Stimulated activated CD8-positive, alpha-beta memory T cell treated with anti-CD3 and anti-CD28 coated beads, Interleukin-12 subunit alpha, Interleukin-12 subunit beta, amount 100 ng/mL, for 24 hours (primary cell): ENCODE measurements around the gene AFG1L.
"Not testable (repeated sequence)": the region's sequence is repeated elsewhere in the genome, so short reads cannot be mapped to it uniquely, and the experiment has no call there.

ENCODE experiments used
- DNase-seq: peaks from one replicate; pipeline ENCODE4 v3.0.0-alpha.2; 2020; ENCODE audit errors: extremely low read depth

Gene AFG1L

DNA sequence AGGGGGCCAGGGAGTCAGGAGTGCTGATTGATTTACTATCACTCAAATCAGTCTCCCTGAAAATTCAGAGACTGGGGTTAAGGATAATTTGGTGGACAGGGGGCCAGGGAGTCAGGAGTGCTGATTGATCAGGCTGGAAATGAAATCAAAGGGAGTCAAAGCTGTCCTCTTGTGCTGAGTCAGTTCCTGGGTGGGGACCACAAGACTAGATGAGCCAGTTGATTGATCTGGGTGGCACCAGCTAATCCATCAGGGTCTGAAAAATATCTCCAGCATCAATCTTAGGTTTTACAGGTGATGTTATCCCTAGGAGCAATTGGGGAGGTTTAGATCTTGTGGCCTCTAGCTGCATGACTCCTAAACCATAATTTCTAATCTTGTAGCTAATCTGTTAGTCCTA lies 6.1 kb upstream of the AFG1L start:
- DNase-seq, result no peak

DNA sequence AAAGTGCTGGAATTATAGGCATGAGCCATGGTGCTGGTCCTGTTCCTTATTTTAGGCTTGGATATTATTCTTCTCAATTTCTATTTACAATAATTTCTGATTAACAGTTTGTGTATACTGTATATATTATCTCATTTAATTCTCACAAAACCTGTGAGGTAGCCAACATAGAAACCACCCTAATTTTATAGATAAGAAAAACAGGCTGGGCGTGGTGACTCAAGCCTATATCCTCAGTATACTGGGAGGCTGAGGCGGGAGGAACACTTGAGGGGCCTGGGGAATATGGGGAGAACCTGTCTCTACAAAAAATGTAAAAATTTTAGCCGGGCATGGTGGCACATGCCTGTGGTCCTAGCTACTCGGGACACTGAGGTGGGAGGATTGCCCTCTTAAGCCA lies 3.8 kb upstream of the AFG1L start:
- DNase-seq, result no peak

DNA sequence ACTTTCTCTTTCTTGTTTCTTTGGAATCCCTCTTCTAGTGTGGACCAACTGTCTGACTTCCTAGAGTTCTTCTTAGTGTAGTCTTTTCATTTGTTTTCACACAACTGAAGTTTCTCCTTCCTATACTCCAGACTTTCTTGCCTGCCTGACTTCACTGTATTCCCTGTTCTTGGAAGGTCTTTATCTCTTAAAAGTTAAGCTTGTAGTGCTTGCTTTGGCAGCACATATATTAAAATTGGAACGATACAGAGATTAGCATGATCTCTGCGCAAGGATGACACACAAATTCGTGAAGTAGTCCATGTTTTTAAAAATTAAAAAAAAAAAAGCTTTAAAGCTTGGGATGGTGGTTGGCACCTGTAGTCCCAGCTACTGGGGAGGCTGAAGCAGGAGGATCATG lies 2.3 kb upstream of the AFG1L start:
- DNase-seq, result not testable (repeated sequence)

DNA sequence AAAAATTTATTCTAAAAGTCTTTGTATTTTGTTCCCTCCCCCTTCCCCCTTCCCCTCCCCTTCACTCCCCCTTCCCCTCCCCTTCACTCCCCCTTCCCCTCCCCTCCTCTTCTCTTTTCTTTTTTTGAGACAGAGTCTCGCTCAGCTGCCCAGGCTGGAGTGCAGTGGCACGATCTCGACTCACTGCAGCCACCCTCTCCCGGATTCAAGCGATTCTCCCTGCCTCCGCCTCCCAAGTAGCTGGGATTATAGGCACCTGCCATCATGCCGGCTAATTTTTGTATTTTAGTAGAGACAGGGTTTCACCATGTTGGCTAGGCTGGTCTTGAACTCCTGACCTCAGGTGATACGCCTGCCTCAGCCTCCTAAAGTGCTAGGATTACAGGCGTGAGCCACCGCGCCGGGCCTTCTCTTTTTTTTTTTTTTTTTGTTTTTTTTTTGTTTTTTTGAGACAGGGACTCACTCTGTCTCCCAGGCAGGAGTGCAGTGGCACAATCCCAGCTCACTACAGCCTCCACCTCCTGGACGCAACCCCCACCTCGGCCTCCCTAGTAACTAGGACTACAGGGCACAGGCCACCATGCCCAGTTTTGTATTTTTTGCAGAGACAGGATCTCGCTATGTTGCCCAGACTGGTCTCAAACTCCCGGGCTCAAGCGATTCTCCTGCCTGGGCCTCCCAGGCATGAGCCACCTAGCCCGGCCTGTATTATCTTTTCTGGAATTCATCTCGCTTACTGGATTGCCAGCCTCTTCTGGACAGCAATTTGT lies 1.1 kb upstream of the AFG1L start:
- no peak for DNase-seq

DNA sequence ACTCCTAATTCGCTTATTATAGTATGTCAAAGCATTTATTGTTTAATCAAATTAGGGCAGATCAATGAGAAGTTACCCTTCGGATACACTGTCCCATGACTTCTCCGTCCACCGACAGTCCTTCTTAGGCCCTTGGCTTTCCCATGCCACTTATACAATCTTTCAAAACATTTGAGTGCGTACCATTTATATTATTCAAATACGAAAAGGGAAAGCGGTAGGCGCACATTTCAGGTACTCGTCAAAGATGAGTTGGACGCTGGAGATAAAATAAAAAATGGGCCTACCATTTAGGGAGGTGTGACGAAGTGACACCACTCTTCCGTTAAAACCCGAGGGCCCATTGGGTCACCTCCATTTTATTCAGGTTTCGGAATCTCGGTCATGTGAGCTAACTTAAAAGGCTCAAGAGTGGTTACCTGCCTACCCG lies 542 bp upstream of the AFG1L start:
- no peak for DNase-seq

DNA sequence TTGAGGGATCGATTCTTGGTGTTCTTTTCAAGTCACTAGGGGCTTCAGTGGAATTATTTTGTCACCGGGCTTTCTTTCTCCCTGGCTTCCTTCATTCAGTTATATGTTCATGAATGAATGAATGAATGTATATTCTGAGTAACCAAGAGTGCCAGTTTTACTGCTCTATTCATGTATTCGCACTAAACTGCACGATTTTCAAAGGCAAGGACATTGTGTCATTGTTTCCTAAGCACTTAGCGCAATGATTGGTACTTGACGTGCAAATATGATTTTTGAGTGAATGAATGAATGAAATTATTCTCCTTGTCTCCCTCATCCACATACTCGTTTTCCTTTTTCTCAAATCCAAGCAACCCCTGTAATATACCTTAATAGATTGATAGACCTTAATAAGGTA lies 822 bp downstream of the AFG1L start:
- no peak for DNase-seq

DNA sequence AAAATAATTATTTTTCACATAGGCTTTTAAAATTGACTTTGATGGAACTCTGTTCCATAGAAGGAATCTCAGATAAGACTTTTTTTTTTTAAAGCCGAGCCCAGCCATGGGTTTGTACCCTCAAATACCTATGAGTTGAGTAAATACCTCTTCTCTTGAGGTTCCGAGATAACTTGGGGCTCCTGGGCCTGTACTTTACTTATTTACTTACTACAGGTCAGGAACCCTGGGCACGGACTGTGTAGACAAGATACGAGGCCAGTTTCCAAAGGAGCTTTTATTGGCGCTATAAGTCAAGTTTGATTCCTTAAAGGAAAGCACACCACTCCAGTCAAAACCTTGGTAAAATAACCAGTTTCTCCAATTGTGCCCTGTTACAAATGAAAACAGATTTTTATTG lies 7.5 kb downstream of the AFG1L start:
- no peak for DNase-seq

DNA sequence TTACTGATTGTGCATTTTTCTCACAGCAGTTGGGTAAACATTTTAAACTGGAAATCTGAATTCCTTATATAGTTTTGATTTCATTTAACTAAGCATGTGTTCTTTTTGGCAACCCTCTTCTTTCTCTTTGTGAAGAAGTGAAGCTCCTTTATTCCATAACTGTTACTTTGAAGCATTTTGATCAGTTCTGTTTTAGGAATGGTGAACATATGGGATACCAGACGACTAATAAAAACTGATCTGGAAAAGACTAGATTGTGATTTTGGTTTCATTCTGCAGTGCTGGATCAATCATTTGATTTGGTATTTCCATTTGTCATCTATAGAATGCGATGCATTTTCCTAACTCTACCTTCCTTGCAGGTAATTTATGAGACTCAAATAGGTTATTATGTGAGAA lies 9.8 kb downstream of the AFG1L start:
- no peak for DNase-seq

DNA sequence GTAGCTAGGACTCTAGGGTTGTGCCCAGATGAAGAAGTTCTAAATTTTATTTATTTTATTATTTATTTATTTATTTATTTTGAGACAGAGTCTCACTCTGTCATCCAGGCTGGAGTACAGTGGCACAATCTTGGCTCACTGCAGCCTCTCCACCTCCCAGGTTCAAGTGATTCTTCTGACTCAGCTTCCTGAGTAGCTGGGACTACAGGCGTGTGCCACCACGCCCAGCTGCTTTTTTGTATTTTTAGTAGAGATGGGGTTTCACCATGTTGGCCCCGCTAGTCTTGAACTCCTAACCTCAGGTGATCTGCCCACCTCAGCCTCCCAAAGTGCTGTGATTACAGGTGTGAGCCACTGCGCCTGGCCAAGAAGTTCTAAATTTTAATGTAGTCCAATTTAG lies 13.8 kb downstream of the AFG1L start:
- not testable (repeated sequence) for DNase-seq

DNA sequence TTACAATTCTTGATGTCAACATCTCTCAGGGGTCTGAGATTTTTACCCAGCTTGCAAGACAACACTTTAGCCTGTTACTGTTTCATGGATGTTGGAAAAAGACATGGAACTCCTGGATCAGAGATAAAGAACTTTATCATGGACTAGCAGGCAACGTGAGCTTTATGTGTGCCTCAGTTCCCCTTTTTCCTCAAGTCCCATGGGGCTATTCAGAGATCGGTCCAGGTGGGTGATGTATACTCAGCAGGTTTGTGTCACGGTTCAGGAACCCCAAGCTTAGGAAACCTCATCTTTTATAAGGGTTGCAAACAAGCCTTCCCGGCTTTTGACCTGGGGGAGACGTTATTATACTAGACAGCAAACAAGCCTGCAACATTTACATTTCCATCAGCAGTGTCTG lies 15.0 kb downstream of the AFG1L start:
- no peak for DNase-seq

DNA sequence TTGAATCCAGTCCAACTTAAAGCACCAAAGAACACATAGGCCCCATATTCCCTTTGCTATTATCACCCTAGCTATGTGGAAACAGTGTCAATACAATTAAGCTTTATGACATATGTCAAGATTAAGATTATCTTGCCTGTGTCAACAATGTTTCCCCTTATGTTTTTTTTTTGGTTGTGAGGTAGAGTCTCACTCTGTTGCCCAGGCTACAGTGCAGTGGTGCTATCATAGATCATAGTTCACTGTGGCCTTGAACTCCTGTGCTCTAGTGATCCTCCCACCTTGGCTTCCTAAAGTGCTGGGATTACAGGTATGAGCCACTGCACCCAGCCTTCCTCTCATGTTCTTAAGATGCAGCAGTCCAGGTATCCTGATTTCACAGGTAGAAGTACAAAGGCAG lies 17.8 kb downstream of the AFG1L start:
- DNase-seq, result no peak

DNA sequence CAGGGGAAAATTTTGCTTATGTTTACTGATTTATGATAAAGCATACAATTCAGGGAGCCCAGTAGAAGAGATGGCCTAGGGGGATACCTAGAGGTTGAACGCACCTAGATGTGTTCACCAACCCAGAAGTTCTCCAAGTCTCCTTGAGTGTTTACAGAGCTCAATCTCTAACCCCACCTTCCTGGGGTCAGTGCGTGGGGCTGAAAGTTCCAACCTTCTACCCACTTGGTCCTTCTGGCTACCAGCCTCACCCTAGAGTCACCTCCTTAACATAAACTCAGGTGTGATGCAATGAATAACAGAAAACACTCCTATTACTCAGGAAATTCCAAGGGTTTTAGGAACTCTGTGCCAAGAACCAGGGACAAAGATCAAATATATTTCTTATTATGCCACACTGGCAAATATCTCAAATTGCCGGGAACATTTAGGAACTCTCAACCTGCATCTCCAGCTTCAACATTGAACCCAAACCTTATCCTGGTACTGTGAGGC lies 26.4 kb downstream of the AFG1L start:
- no peak for DNase-seq

DNA sequence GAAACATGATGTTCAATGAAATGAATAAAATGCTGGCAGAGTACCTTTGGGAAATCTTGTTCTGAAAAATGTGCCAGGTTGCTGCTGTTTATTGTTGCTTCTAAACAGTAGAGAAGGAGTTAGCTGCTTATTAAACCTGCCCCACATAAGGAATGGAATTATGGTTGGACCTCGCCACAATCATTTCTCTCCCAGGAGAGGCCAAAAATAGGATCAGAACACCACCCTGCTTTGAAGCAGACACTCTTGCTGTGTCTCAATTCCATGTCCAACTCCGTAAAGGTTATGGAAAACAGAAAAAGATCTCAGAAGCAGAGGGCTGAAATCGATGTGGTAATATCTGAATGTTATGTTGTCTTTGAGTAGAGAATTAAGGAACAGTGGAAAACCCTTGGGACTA lies 27.9 kb downstream of the AFG1L start:
- DNase-seq, result no peak

DNA sequence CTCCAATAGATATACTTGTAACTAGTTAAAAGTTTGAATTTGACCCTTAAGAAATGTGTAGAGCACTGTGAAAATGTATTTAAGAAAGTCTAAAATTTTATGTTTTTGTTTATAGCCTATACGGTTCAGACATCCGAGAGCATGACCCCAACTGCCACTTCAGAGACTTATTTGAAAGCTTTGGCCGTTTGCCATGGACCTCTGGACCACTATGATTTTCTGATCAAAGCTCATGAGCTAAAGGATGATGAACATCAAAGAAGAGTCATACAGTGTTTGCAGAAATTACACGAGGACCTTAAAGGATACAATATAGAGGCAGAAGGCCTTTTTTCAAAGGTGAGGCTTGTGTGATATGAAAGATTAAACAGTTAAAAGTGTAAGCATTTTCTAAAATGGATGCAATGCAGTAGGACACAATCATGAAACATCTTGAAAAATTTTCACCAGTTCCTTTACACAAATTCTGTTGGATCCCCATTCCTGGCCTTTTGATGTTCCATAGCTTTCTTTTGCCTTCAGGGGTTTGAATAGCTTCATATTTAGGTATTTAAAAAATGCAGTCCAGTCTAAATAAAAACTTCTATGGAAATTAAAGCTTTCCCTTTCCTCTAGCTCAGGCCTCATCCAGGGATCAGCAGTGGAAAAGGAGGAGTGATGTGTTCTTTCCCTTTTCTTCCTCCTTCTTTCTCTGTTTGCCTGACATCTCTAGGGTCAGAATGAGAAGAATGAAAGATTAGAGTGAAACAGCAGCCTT lies 29.0 kb downstream of the AFG1L start:
- DNase-seq, result no peak

DNA sequence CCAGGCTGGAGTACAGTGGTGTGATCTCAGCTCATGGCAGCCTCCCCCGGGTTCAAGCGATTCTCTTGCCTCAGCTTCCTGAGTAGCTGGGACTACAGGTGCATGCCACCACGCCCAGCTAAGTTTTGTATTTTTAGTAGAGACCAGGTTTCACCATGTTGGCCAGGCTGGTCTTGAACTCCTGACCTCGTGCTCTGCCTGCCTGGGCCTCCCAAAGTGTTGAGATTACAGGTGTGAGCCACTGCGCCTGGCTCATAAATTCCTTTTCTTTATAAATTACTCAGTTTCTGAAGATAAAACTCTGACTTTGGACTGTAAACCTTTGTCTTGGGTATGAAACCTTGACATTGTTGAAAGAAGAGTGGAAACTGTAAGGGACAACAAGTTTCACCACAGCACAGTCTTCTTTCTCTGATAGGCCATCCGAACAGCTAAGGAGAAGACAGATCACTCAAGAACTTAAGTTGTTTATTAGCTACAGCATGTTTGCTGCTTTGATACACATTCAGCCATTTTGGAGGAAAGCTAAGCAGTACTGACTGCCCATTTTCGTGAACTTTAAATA lies 35.4 kb downstream of the AFG1L start:
- not testable (repeated sequence) for DNase-seq

DNA sequence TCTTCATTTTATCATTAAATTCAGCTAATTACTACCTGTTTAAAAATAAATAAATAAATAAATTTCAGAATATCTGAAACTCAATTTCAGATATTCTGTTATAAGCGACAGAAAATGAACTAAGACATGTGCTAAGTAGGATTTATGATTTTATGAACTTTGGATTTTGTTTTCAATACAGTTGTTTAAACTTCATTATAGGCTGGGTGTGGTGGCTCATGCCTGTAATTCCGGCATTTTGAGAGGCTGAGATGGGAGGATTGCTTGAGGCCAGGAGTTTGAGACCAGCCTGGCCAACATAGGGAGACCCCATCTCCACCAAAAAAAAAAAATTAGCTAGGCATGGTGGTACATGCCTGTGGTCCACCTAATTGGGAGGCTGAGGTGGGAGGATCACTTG lies 36.0 kb downstream of the AFG1L start:
- DNase-seq, result no peak

DNA sequence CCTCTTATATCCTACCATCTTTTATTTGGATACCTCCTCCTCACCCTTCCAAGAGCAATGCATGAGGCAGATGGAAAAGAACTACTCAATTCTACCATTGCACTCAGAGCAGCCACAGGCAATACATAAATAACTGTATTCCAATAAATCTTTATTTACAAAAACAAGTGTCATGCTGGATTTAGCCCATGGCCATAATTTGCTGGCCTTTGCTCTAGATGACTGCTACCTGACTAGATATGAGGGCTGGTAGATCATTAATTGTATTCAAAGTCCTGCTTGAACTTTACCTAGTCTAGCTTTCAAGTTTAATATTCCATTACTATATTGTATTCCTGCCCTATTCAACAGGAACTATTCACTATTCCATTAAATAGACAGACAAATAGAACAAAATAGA lies 37.1 kb downstream of the AFG1L start:
- no peak for DNase-seq

DNA sequence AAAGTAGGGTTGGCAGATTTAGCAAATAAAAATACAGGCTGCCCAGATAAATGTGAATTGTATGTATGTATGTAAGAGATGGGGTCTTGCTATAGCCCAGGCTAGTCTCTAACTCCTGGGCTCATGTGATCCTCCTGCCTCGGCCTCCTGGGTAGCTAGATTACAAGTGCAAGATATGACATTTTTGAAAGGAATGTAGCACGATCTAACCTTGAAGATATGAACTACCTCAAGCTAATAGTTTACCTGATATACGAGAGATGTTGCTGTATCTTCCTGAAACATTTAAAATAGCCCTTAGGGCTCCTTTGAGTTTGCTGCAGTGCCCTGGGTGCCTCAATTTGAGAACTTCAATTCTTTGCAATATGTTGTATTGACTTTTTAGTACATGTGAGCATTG lies 42.1 kb downstream of the AFG1L start:
- no peak for DNase-seq

DNA sequence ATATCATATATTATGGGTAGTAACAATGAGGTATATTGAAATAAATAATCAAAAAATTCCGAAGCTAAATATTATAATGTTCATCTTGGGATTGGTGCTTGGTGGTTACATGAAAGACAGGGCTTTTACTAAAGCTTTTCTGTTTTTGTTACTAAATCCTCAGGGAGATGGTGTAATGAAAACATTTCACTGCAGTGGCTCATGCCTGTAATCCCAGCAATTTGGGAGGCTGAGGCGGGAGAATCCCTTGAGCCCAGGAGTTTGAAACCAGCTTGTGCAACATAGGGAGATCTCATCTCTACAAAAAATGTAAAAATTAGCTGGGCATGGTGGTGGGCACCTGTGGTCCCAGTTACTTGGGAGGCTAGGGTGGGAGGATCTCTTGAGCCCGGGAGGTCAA lies 42.9 kb downstream of the AFG1L start:
- DNase-seq, result no peak

DNA sequence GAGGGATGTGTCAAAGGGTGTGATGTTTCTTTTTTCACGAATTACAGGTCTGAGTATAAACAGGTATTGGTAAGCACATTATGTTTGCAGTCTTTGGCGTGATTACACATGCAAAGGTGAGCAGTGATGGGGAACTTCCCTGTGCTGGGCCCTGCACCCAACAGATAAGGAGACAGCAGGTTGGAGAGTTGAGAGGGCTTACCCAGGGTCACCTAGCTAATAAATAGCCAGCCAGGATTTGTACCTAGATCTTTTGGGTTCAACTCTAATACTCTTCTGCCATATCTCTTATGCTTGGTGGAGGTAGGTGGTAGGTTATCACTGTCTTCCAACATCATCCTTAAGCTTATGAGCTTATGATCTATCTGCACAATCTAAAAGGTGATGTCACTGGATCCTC lies 46.5 kb downstream of the AFG1L start:
- no peak for DNase-seq

DNA sequence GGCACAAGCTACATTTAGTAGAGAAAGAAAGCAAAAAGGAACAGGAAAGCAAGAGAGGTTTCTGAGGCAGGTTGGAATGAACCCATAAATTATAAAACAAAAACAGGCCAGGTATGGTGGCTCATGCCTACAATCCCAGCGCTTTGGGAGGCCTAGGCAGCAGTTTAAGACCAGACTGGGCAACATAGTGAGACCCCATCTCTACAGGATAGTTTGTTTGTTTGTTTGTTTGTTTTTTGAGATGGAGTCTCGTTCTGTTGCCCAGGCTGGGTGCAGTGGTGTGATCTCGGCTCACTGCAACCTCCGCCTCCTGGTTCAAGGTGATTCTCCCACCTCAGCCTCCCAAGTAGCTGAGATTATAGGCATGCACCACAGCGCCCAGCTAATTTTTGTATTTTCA lies 49.0 kb downstream of the AFG1L start:
- no peak for DNase-seq

DNA sequence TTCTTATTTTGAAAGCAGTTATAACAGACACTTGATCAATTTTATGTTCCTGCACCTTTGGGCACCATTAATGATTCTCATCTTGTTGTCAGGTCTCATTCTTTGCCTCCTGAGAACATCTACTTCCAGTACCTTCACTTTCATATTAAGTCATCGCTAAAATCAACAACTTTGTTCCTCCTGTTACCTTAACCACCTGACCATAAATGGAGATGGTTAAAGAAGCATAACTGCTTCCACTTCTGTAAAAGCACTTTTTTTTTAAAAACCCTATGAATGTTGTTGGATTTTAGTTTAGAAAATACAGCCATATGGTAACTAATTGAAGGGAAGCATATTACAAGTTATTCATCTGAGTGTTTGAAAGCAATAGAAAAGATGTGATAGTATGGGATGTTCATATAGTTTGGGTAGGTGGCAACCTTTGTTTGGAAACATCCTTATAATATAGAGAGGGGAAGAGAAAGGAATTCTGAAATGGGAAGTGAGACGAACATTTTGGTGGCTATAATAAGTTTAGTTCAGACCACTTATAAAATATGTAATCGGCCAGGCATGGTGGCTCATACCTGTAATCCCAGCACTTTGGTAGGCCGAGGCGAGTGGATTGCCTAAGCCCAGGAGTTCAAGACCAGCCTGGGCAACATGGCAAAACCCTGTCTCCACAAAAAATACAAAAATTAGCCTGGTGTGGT lies 53.9 kb downstream of the AFG1L start:
- DNase-seq, result no peak
